Measurements from ENCODE around the gene TPRG1L. TPM values are rescaled to one million over a fixed set of nuclear protein-coding genes. Genes with fewer than 3 reads are reported as not detected.
"Not testable (repeated sequence)": the region's sequence is repeated elsewhere in the genome, so short reads cannot be mapped to it uniquely, and the experiment has no call there.

The TPRG1L gene
- total and polyA plus RNA-seq, 4 donors, result 35.4 to 51.0 (median 40.5) TPM

- intact Hi-C loops (cut with DNase I), result no loop called here
- ATAC-seq (ENCODE audit: low FRiP score), result no peak
- Histone ChIP-seq H3K36me3 (ENCODE audit: control insufficient read depth in 1 of 2, insufficient read depth in 2 of 2, low read length in 1 of 2) (no peaks in the 10 kb centered on the region), H3K9me3 (ENCODE audit: control insufficient read depth, low read length) (no peaks in the 10 kb centered on the region), H3K4me1 (ENCODE audit: control insufficient read depth in 1 of 2, insufficient read depth in 2 of 2, low read length in 2 of 2) (no peaks in the 10 kb centered on the region), H3K27ac (ENCODE audit: low read depth in 1 of 2, low read length in 2 of 2) (no peak overlapping the region), H3K27me3 (ENCODE audit: control insufficient read depth in 1 of 2, insufficient read depth in 2 of 2, low read length in 1 of 2) (no peaks in the 10 kb centered on the region), H3K4me3 (ENCODE audit: low read length in 2 of 2) (no peak overlapping the region)
- 83 to 85% methylated on average over 8 to 9 of the region's 9 CpGs for WGBS, 2 donors
- DNase-seq, result no peak
These were observed 44.6 kb upstream of the TPRG1L start for GRCh38 chr1:3580231-3580630.

- H3K9me3 ChIP-seq (ENCODE audit: control insufficient read depth, low read length), result no peaks in the 10 kb centered on the region
- no peak for DNase-seq
- H3K27ac ChIP-seq (ENCODE audit: low read depth in 1 of 2, low read length in 2 of 2), result no peak overlapping the region
- no peak overlapping the region for H3K4me3 ChIP-seq (ENCODE audit: low read length in 2 of 2)
- no peaks in the 10 kb centered on the region for H3K27me3 ChIP-seq (ENCODE audit: control insufficient read depth in 1 of 2, insufficient read depth in 2 of 2, low read length in 1 of 2)
- intact Hi-C loops (cut with DNase I), result no loop called here
- WGBS, 2 donors, result 61 to 71% methylated on average over 14 to 16 of the region's 16 CpGs
- ATAC-seq (ENCODE audit: low FRiP score), result no peak
- H3K4me1 ChIP-seq (ENCODE audit: control insufficient read depth in 1 of 2, insufficient read depth in 2 of 2, low read length in 2 of 2), result no peaks in the 10 kb centered on the region
- no peaks in the 10 kb centered on the region for H3K36me3 ChIP-seq (ENCODE audit: control insufficient read depth in 1 of 2, insufficient read depth in 2 of 2, low read length in 1 of 2)
These were observed 43.3 kb upstream of the TPRG1L start for GRCh38 chr1:3581296-3582036.

GRCh38 chr1:3583751-3584150 lies 41.1 kb upstream of the TPRG1L start:
- H3K36me3 ChIP-seq (ENCODE audit: control insufficient read depth in 1 of 2, insufficient read depth in 2 of 2, low read length in 1 of 2); H3K4me3 ChIP-seq (ENCODE audit: low read length in 2 of 2); H3K9me3 ChIP-seq (ENCODE audit: control insufficient read depth, low read length); ATAC-seq (ENCODE audit: low FRiP score); intact Hi-C loops (cut with DNase I); H3K27me3 ChIP-seq (ENCODE audit: control insufficient read depth in 1 of 2, insufficient read depth in 2 of 2, low read length in 1 of 2); DNase-seq; H3K27ac ChIP-seq (ENCODE audit: low read depth in 1 of 2, low read length in 2 of 2); H3K4me1 ChIP-seq (ENCODE audit: control insufficient read depth in 1 of 2, insufficient read depth in 2 of 2, low read length in 2 of 2): not testable (repeated sequence)
- 59 to 68% methylated on average over 18 to 19 of the region's 21 CpGs for WGBS, 2 donors

- DNase-seq (no peak), ATAC-seq (ENCODE audit: low FRiP score) (no peak)
- intact Hi-C loops (cut with DNase I), result no loop called here
- no peaks in the 10 kb centered on the region for H3K27me3 ChIP-seq (ENCODE audit: control insufficient read depth in 1 of 2, insufficient read depth in 2 of 2, low read length in 1 of 2)
- WGBS, 2 donors, result 88 to 89% methylated on average over 7 of the region's 7 CpGs
- H3K36me3 ChIP-seq (ENCODE audit: control insufficient read depth in 1 of 2, insufficient read depth in 2 of 2, low read length in 1 of 2), result no peaks in the 10 kb centered on the region
- no peaks in the 10 kb centered on the region for H3K4me1 ChIP-seq (ENCODE audit: control insufficient read depth in 1 of 2, insufficient read depth in 2 of 2, low read length in 2 of 2)
- no peaks in the 10 kb centered on the region for H3K9me3 ChIP-seq (ENCODE audit: control insufficient read depth, low read length)
- H3K4me3 ChIP-seq (ENCODE audit: low read length in 2 of 2), result no peak overlapping the region
- H3K27ac ChIP-seq (ENCODE audit: low read depth in 1 of 2, low read length in 2 of 2), result no peak overlapping the region
These were observed 39.9 kb upstream of the TPRG1L start for GRCh38 chr1:3584915-3585314.

- H3K4me1 ChIP-seq (ENCODE audit: control insufficient read depth in 1 of 2, insufficient read depth in 2 of 2, low read length in 2 of 2); DNase-seq; H3K36me3 ChIP-seq (ENCODE audit: control insufficient read depth in 1 of 2, insufficient read depth in 2 of 2, low read length in 1 of 2); H3K27ac ChIP-seq (ENCODE audit: low read depth in 1 of 2, low read length in 2 of 2); H3K4me3 ChIP-seq (ENCODE audit: low read length in 2 of 2); H3K27me3 ChIP-seq (ENCODE audit: control insufficient read depth in 1 of 2, insufficient read depth in 2 of 2, low read length in 1 of 2); ATAC-seq (ENCODE audit: low FRiP score); intact Hi-C loops (cut with DNase I); H3K9me3 ChIP-seq (ENCODE audit: control insufficient read depth, low read length): not testable (repeated sequence)
- 70 to 71% methylated on average over 6 of the region's 6 CpGs for WGBS, 2 donors
These were observed 39.4 kb upstream of the TPRG1L start for GRCh38 chr1:3585353-3585868.

- no peak for ATAC-seq (ENCODE audit: low FRiP score)
- no peak for DNase-seq
- H3K36me3 ChIP-seq (ENCODE audit: control insufficient read depth in 1 of 2, insufficient read depth in 2 of 2, low read length in 1 of 2), result no peaks in the 10 kb centered on the region
- H3K4me3 ChIP-seq (ENCODE audit: low read length in 2 of 2), result no peak overlapping the region
- H3K4me1 ChIP-seq (ENCODE audit: control insufficient read depth in 1 of 2, insufficient read depth in 2 of 2, low read length in 2 of 2), result no peaks in the 10 kb centered on the region
- intact Hi-C loops (cut with DNase I), result no loop called here
- WGBS, 2 donors, result 90 to 92% methylated on average over 19 of the region's 19 CpGs
- H3K9me3 ChIP-seq (ENCODE audit: control insufficient read depth, low read length), result no peaks in the 10 kb centered on the region
- no peaks in the 10 kb centered on the region for H3K27me3 ChIP-seq (ENCODE audit: control insufficient read depth in 1 of 2, insufficient read depth in 2 of 2, low read length in 1 of 2)
- H3K27ac ChIP-seq (ENCODE audit: low read depth in 1 of 2, low read length in 2 of 2), result no peak overlapping the region
These were observed 38.8 kb upstream of the TPRG1L start for GRCh38 chr1:3585940-3586568.

GRCh38 chr1:3586986-3587759 lies 37.6 kb upstream of the TPRG1L start:
- intact Hi-C loops (cut with DNase I), result no loop called here
- Histone ChIP-seq H3K27ac (ENCODE audit: low read depth in 1 of 2, low read length in 2 of 2) (no peak overlapping the region), H3K4me1 (ENCODE audit: control insufficient read depth in 1 of 2, insufficient read depth in 2 of 2, low read length in 2 of 2) (no peaks in the 10 kb centered on the region), H3K4me3 (ENCODE audit: low read length in 2 of 2) (no peak overlapping the region), H3K27me3 (ENCODE audit: control insufficient read depth in 1 of 2, insufficient read depth in 2 of 2, low read length in 1 of 2) (no peaks in the 10 kb centered on the region), H3K9me3 (ENCODE audit: control insufficient read depth, low read length) (no peaks in the 10 kb centered on the region), H3K36me3 (ENCODE audit: control insufficient read depth in 1 of 2, insufficient read depth in 2 of 2, low read length in 1 of 2) (no peaks in the 10 kb centered on the region)
- 85 to 91% methylated on average over 24 of the region's 24 CpGs for WGBS, 2 donors
- DNase-seq, result no peak
- no peak for ATAC-seq (ENCODE audit: low FRiP score)

- no peaks in the 10 kb centered on the region for H3K36me3 ChIP-seq (ENCODE audit: control insufficient read depth in 1 of 2, insufficient read depth in 2 of 2, low read length in 1 of 2)
- ATAC-seq (ENCODE audit: low FRiP score), result no peak
- H3K9me3 ChIP-seq (ENCODE audit: control insufficient read depth, low read length), result no peaks in the 10 kb centered on the region
- no peak overlapping the region for H3K4me3 ChIP-seq (ENCODE audit: low read length in 2 of 2)
- no peak overlapping the region for H3K27ac ChIP-seq (ENCODE audit: low read depth in 1 of 2, low read length in 2 of 2)
- intact Hi-C loops (cut with DNase I), result no loop called here
- no peaks in the 10 kb centered on the region for H3K27me3 ChIP-seq (ENCODE audit: control insufficient read depth in 1 of 2, insufficient read depth in 2 of 2, low read length in 1 of 2)
- WGBS, 2 donors, result 91% methylated on average over 4 to 5 of the region's 5 CpGs
- H3K4me1 ChIP-seq (ENCODE audit: control insufficient read depth in 1 of 2, insufficient read depth in 2 of 2, low read length in 2 of 2), result no peaks in the 10 kb centered on the region
- DNase-seq, result no peak
These were observed 36.4 kb upstream of the TPRG1L start for GRCh38 chr1:3588395-3588794.
